Testis (tissue), 3 donors: ENCODE data around the gene MARK2. TPM values are rescaled to one million over a fixed set of nuclear protein-coding genes. Genes with fewer than 3 reads are reported as not detected.

ENCODE experiments used
- DNase-seq: peaks from one replicate; pipeline ENCODE4 v3.0.0-alpha.2; 2019
- H3K27ac ChIP-seq, 2 donors: fragments of 200-600 bp; sonication (generic); one replicate each; pipeline ENCODE4 v1.5.1; 2019
- H3K27me3 ChIP-seq: fragments of 200-600 bp; sonication (generic); one replicate; pipeline ENCODE4 v1.5.1; 2019
- H3K36me3 ChIP-seq: fragments of 200-600 bp; sonication (generic); one replicate; pipeline ENCODE4 v1.5.1; 2017; ENCODE audit warnings: low read depth; ENCODE audit errors: missing control alignments
- H3K4me1 ChIP-seq: fragments of 200-600 bp; sonication (generic); one replicate; pipeline ENCODE4 v1.5.1; 2019
- H3K4me3 ChIP-seq, 2 donors: fragments of 200-600 bp; sonication (generic); one replicate each; pipeline ENCODE4 v1.5.1; 2017 to 2019
- H3K9me3 ChIP-seq: fragments of 200-600 bp; sonication (generic); one replicate; pipeline ENCODE4 v1.5.1; 2017
- CTCF ChIP-seq, 3 experiments: fragments of 450-650 bp in 2 of 3; fragments of 200-600 bp in 1 of 3; sonication (generic) in 1 of 3; IDR thresholded peaks; one replicate each; pipeline ENCODE4 v1.5.1; 2016 to 2019; ENCODE audit warnings: antibody characterized with exemption in 3 of 3, mild to moderate bottlenecking in 2 of 3, moderate library complexity in 1 of 3
- POLR2A ChIP-seq: fragments of 450-650 bp; IDR thresholded peaks from one replicate; pipeline ENCODE4 v1.6.1; 2017; ENCODE audit warnings: antibody characterized with exemption, mild to moderate bottlenecking, moderate library complexity
- WGBS, 2 donors: methylation state at CpG; one replicate each; pipeline ENCODE4 v1.1.5; 2018; 5-methylcytosine and 5-hydroxymethylcytosine counted together
- intact Hi-C: fragments of 100-400 bp; cut with DNase I; formaldehyde crosslinking; loops from one replicate; pipeline ENCODE4 v1.15.1; 2023; ENCODE audit warnings: low total_unique reads
- polyA plus RNA-seq: library from polyadenylated mRNA; stranded (reverse); fragments of 350-450 nt; fragmentation: Illumina TruSeq; extraction: RNeasy Lipid Tissue Mini Kit (QIAGEN cat#74804); gene quantifications from one replicate; pipeline ENCODE4 v1.2.3, GENCODE V29; 2014; ENCODE audit warnings: low read depth, low replicate concordance; ENCODE audit not compliant: insufficient read depth
- small RNA-seq, 2 donors: library from RNA; depleted of rRNA; stranded (forward); fragments of <200 nt; gene quantifications; one replicate each; pipeline ENCODE3, GENCODE V24; 2016
- total RNA-seq, 2 donors: library from RNA; depleted of rRNA; stranded (reverse); fragments of >200 nt; gene quantifications; one replicate each; pipeline ENCODE4 v1.2.3, GENCODE V29; 2016

Gene MARK2
- total and polyA plus RNA-seq, 3 donors from 2014 or later = 24.7 to 52.8 (median 51.7) TPM

- TF ChIP-seq CTCF (IDR thresholded peaks at IDR 0.05) (no peak), POLR2A (no peak)
- Histone ChIP-seq H3K9me3 (no peaks in the 10 kb centered on the region), H3K27me3 (no peaks in the 10 kb centered on the region), H3K4me1 (no peaks in the 10 kb centered on the region), H3K36me3 (no peaks in the 10 kb centered on the region), H3K4me3 (no peak overlapping the region), H3K27ac (no peak overlapping the region)
- intact Hi-C loops = no loop called here
- WGBS, 2 donors = 92 to 99% methylated on average over 4 of the region's 4 CpGs
- DNase-seq = no peak
Observed at GRCh38 chr11:63952570-63952969, 113.7 kb downstream of the MARK2 start.

- no peak for DNase-seq
- Histone ChIP-seq H3K4me3 (no peak overlapping the region), H3K9me3 (no peaks in the 10 kb centered on the region), H3K36me3 (no peaks in the 10 kb centered on the region), H3K27ac (no peak overlapping the region), H3K27me3 (no peaks in the 10 kb centered on the region), H3K4me1 (no peaks in the 10 kb centered on the region)
- intact Hi-C loops = no loop called here
- WGBS, 2 donors = 81 to 87% methylated on average over 4 to 5 of the region's 5 CpGs
- no peak for TF ChIP-seq CTCF (IDR thresholded peaks at IDR 0.05)
- TF ChIP-seq POLR2A = no peak
Observed at GRCh38 chr11:63958008-63958407, 119.1 kb downstream of the MARK2 start.

Small RNAs within 50 kb of the gene (small RNA-seq; reads per million reads assigned to genes)
- 0 reads per million in 2 donors for gene AP006289.1
- 0 reads per million in 2 donors for gene RN7SL596P
- gene RNU6-1306P = 0 reads per million in 2 donors

Other genes starting within 250 kb of the MARK2 start
- gene PLAAT3, start 224.7 kb upstream of the MARK2 start, total RNA-seq = 100 to 1,000 TPM; 136 to 147 TPM
- gene PLAAT3, start 224.7 kb upstream of the MARK2 start, polyA plus RNA-seq = 301 TPM
- 10 to 100 TPM; 51.1 to 63.9 TPM for gene ATL3, start 167.7 kb upstream of the MARK2 start, total RNA-seq
- gene ATL3, start 167.7 kb upstream of the MARK2 start, polyA plus RNA-seq = 66.4 TPM
- gene RTN3, start 157.6 kb upstream of the MARK2 start, total RNA-seq = 10 to 100 TPM; 75.6 to 81.6 TPM
- 103 TPM for gene RTN3, start 157.6 kb upstream of the MARK2 start, polyA plus RNA-seq
- 10 to 100 TPM; 19.5 to 31.0 TPM for gene ZFTA, start 70.3 kb upstream of the MARK2 start, total RNA-seq
- gene ZFTA, start 70.3 kb upstream of the MARK2 start, polyA plus RNA-seq = 12.0 TPM
- gene SPINDOC, start 25.7 kb upstream of the MARK2 start, total RNA-seq = 10 to 100 TPM; 38.6 to 45.1 TPM
- gene SPINDOC, start 25.7 kb upstream of the MARK2 start, polyA plus RNA-seq = 71.6 TPM
- gene RCOR2, start 78.1 kb downstream of the MARK2 start, total RNA-seq = 1 to 10 TPM; 3.9 to 6.3 TPM
- gene RCOR2, start 78.1 kb downstream of the MARK2 start, polyA plus RNA-seq = 7.9 TPM
- 10 to 100 TPM; 44.8 to 57.5 TPM for gene NAA40, start 99.9 kb downstream of the MARK2 start, total RNA-seq
- 49.7 TPM for gene NAA40, start 99.9 kb downstream of the MARK2 start, polyA plus RNA-seq
- gene COX8A, start 135.5 kb downstream of the MARK2 start, total RNA-seq = 100 to 1,000 TPM; 438 to 536 TPM
- 212 TPM for gene COX8A, start 135.5 kb downstream of the MARK2 start, polyA plus RNA-seq
- gene OTUB1, start 147.3 kb downstream of the MARK2 start, total RNA-seq = 100 to 1,000 TPM; 121 to 145 TPM
- 115 TPM for gene OTUB1, start 147.3 kb downstream of the MARK2 start, polyA plus RNA-seq
- under 1 TPM; 0.74 to 0.79 TPM for gene FLRT1, start 196.8 kb downstream of the MARK2 start, total RNA-seq
- 0.67 TPM for gene FLRT1, start 196.8 kb downstream of the MARK2 start, polyA plus RNA-seq